Nephron progenitor cell (in vitro differentiated cells): ENCODE data around the gene SLC2A3.
"Not testable (repeated sequence)": the region's sequence is repeated elsewhere in the genome, so short reads cannot be mapped to it uniquely, and the experiment has no call there.

Experiments used
- DNase-seq: peaks from one replicate; pipeline ENCODE4 v3.0.0; 2021
- H3K27ac Mint-ChIP-seq: 2 replicates; pipeline ENCODE4 v1.8.0; 2021; ENCODE audit warnings: mild to moderate bottlenecking, moderate library complexity, mixed read lengths
- H3K27me3 Mint-ChIP-seq: 2 replicates; pipeline ENCODE4 v1.8.0; 2021; ENCODE audit warnings: mild to moderate bottlenecking, low read depth, mixed read lengths; ENCODE audit not compliant: poor library complexity
- H3K36me3 Mint-ChIP-seq: 2 replicates; pipeline ENCODE4 v1.8.0; 2021; ENCODE audit warnings: low read depth, mixed read lengths
- H3K4me1 Mint-ChIP-seq: 2 replicates; pipeline ENCODE4 v1.8.0; 2021; ENCODE audit warnings: mixed read lengths
- H3K4me3 Mint-ChIP-seq: 2 replicates; pipeline ENCODE4 v1.8.0; 2021; ENCODE audit warnings: mild to moderate bottlenecking, moderate library complexity, mixed read lengths
- H3K9me3 Mint-ChIP-seq: 2 replicates; pipeline ENCODE4 v1.8.0; 2021; ENCODE audit warnings: mild to moderate bottlenecking, moderate library complexity, mixed read lengths
- CTCF ChIP-seq: fragments of 200-600 bp; sonication (generic); IDR thresholded peaks from 2 replicates; pipeline ENCODE4 v1.5.0; 2021; ENCODE audit warnings: antibody characterized with exemption

Gene SLC2A3

GRCh38 chr12:7961395-7962178 is 25.6 kb upstream of the SLC2A3 start:
- DNase-seq, result no peak
- Mint-ChIP-seq H3K4me1 (peaks cover 43% of the 10 kb centered on the region), H3K9me3 (peaks cover 4% of the 10 kb centered on the region), H3K36me3 (peaks cover 7% of the 10 kb centered on the region), H3K27me3 (no peaks in the 10 kb centered on the region), H3K27ac (no peak overlapping the region), H3K4me3 (peak overlapping the region; percentile 88)
- no peak for TF ChIP-seq CTCF

GRCh38 chr12:7959701-7960121 is 23.7 kb upstream of the SLC2A3 start:
- no peak overlapping the region for H3K27ac Mint-ChIP-seq
- DNase-seq, result no peak
- no peak for TF ChIP-seq CTCF
- peaks cover 1% of the 10 kb centered on the region for H3K9me3 Mint-ChIP-seq
- H3K36me3 Mint-ChIP-seq, result no peaks in the 10 kb centered on the region
- H3K4me3 Mint-ChIP-seq, result peak overlapping the region; percentile 88
- peaks cover 43% of the 10 kb centered on the region for H3K4me1 Mint-ChIP-seq
- H3K27me3 Mint-ChIP-seq, result no peaks in the 10 kb centered on the region

- H3K9me3 Mint-ChIP-seq, result no peaks in the 10 kb centered on the region
- peak overlapping the region; percentile 88 for H3K4me3 Mint-ChIP-seq
- H3K27ac Mint-ChIP-seq, result peak overlapping the region; percentile 93
- H3K4me1 Mint-ChIP-seq, result peaks cover 43% of the 10 kb centered on the region
- DNase-seq, result no peak
- H3K27me3 Mint-ChIP-seq, result no peaks in the 10 kb centered on the region
- H3K36me3 Mint-ChIP-seq, result no peaks in the 10 kb centered on the region
- TF ChIP-seq CTCF, result no peak
Measured at GRCh38 chr12:7959278-7959677, 23.3 kb upstream of the SLC2A3 start.

GRCh38 chr12:7954877-7955276 is 18.9 kb upstream of the SLC2A3 start:
- H3K4me1 Mint-ChIP-seq, result peaks cover 19% of the 10 kb centered on the region
- H3K9me3 Mint-ChIP-seq, H3K36me3 Mint-ChIP-seq, H3K4me3 Mint-ChIP-seq, H3K27me3 Mint-ChIP-seq, DNase-seq, H3K27ac Mint-ChIP-seq: not testable (repeated sequence)

GRCh38 chr12:7954418-7954817 is 18.4 kb upstream of the SLC2A3 start:
- not testable (repeated sequence) for H3K27me3 Mint-ChIP-seq, H3K27ac Mint-ChIP-seq, DNase-seq, H3K9me3 Mint-ChIP-seq, H3K4me3 Mint-ChIP-seq, H3K36me3 Mint-ChIP-seq
- H3K4me1 Mint-ChIP-seq, result peaks cover 15% of the 10 kb centered on the region

- not testable (repeated sequence) for H3K36me3 Mint-ChIP-seq, DNase-seq, H3K27ac Mint-ChIP-seq
Measured at GRCh38 chr12:7953912-7954311, 17.9 kb upstream of the SLC2A3 start.

GRCh38 chr12:7951671-7952070 is 15.7 kb upstream of the SLC2A3 start:
- DNase-seq, result no peak
- H3K27me3 Mint-ChIP-seq, result peaks cover 3% of the 10 kb centered on the region
- no peak for TF ChIP-seq CTCF
- H3K36me3 Mint-ChIP-seq, result no peaks in the 10 kb centered on the region
- peaks cover 3% of the 10 kb centered on the region for H3K4me1 Mint-ChIP-seq
- H3K4me3 Mint-ChIP-seq, result no peak overlapping the region
- peaks cover 3% of the 10 kb centered on the region for H3K9me3 Mint-ChIP-seq
- no peak overlapping the region for H3K27ac Mint-ChIP-seq

More at GRCh38 chr12:7953912-7954311, 17.9 kb upstream of the SLC2A3 start:
- not testable (repeated sequence) for H3K27me3 Mint-ChIP-seq, H3K9me3 Mint-ChIP-seq, H3K4me3 Mint-ChIP-seq
- H3K4me1 Mint-ChIP-seq, result peaks cover 11% of the 10 kb centered on the region

- not testable (repeated sequence) for DNase-seq, H3K4me1 Mint-ChIP-seq, H3K9me3 Mint-ChIP-seq, H3K36me3 Mint-ChIP-seq, H3K4me3 Mint-ChIP-seq, H3K27ac Mint-ChIP-seq, H3K27me3 Mint-ChIP-seq
Measured at GRCh38 chr12:7950230-7950943, 14.4 kb upstream of the SLC2A3 start.
